Breast epithelium (tissue), 3 donors: Measurements from ENCODE around the gene PLB1.

Source experiments
- CTCF ChIP-seq, 3 donors: fragments of 450-650 bp; IDR thresholded peaks; one replicate each; pipeline ENCODE4 v1.5.1; 2016 to 2017; ENCODE audit warnings: antibody characterized with exemption in 3 of 3, mild to moderate bottlenecking in 3 of 3, moderate library complexity in 3 of 3
- POLR2A ChIP-seq: fragments of 450-650 bp; IDR thresholded peaks from one replicate; pipeline ENCODE4 v1.6.1; 2016; ENCODE audit warnings: antibody characterized with exemption, mild to moderate bottlenecking, moderate library complexity
- POLR2AphosphoS5 ChIP-seq, 3 donors: sonication (generic); formaldehyde crosslinking; IDR thresholded peaks; one replicate each; pipeline ENCODE4 v1.6.1; 2017; ENCODE audit warnings: antibody characterized with exemption in 3 of 3

GRCh38 chr2:28538134-28538533, 42.3 kb downstream of the PLB1 start:
- TF ChIP-seq CTCF (IDR thresholded peaks at IDR 0.05) (no peak), POLR2AphosphoS5 (IDR thresholded peaks at IDR 0.05) (no peak), POLR2A (no peak)
